Diencephalon (tissue), 1 donor: ENCODE data around the gene MYH10. TPM values are rescaled to one million over a fixed set of nuclear protein-coding genes. Genes with fewer than 3 reads are reported as not detected.

Experiments used
- small RNA-seq: library from RNA; depleted of rRNA; stranded (forward); fragments of <200 nt; gene quantifications from one replicate; pipeline ENCODE3, GENCODE V24; 2014
- total RNA-seq: library from RNA; depleted of rRNA; stranded (reverse); fragments of >200 nt; gene quantifications from one replicate; pipeline ENCODE4 v1.2.3, GENCODE V29; 2014

Gene MYH10
- total RNA-seq: 143 TPM

DNA sequence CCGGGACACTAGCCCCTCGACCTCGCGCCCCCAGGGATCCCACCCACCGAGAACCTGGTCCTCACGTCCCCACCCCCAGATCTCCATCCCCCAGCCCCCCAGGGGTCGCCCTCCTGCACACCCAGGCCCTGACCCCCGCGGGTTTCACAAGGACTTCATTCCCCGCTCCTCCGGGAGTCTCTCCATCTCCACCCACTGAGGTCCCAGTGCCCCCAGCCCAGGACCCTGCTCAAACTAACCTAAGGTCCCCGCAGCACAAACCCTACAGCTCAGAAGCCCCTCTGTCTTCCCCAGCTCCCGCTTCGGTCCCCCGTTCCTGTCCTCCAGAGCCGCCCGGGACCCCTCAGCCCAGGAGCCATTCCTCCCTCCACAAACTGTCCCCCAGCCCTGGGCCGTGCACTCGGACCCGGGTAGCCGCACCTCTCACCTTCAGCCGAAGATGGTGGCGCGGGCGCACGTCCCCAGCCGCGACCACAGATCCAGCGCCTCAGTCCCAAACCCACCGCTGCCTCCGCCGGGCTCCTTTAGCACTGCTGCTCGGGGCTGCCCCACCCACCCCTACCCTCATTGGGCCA is at the start of gene MYH10:
Gene MYH10, minus strand, starts transcription at position 499 of the 575 bp plus-strand sequence. CDS start 7,479 bp downstream, outside the sequence.

DNA sequence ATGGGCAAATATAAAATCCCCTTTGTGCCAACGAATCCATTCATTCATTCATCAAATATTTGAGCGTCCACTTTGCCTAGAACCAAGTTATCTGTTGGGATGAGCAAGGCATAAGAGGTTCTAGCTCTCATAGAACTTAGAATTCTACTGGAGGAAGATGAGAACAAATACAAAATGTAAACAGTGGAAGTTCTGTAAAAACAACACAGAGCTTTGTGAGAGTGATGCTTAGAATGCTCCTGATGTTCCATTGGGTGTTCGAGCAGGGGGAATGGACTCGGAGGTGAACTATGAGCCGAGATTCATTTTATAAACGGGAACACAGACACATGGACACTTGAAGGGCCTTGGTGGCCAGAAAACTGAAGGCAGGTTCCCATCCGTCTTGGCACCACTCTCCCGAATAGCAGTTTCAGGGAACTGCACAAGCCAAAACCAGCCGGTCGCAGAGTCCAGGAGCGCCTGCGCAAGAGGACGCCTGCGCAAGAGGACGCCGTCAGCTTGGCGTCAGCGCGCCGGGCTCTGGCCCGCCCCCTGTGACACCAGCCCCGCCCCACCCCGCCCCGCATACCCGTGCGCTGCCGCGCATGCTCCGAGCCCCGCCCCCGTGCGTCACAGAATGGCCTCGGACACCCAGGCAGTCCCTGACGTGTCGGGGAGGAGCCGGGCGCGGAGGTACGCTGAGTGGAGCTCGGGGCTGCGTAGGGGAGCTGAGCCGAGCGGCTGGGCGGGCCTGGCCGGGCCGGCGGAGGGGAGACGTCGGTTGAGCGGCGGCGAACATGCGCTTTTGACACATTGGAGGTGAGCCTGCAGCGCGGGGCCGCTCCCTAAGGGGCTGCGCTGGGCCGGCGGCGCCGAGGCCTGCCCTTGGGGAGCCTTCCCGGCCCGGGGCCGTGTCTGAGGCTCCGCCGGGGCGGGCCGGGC is 195.0 kb downstream of the MYH10 start, which contains the start of gene NDEL1:
Gene NDEL1, plus strand, starts transcription at position 640 of the 924 bp plus-strand sequence. CDS start 8,388 bp downstream, outside the sequence.

Small RNA genes lying within 50 kb of the gene (small RNA-seq; reads per million reads assigned to genes)
- not detected for gene RNU7-43P

Other genes starting within 250 kb of the MYH10 start
- 3,063 TPM for gene RPL26, start 247.5 kb downstream of the MYH10 start, total RNA-seq
- not detected for gene RNF222, start 232.9 kb downstream of the MYH10 start, total RNA-seq
- 57.9 TPM for gene NDEL1, start 194.8 kb downstream of the MYH10 start, total RNA-seq
- gene CCDC42, start 114.1 kb upstream of the MYH10 start, total RNA-seq: not detected
- gene SPDYE4, start 127.8 kb upstream of the MYH10 start, total RNA-seq: not detected
- gene MFSD6L, start 168.6 kb upstream of the MYH10 start, total RNA-seq: not detected
- gene PIK3R6, start 236.9 kb upstream of the MYH10 start, total RNA-seq: 0.69 TPM